ENCODE measurements around the gene FAM114A1. TPM values are rescaled to one million over a fixed set of nuclear protein-coding genes. Genes with fewer than 3 reads are reported as not detected.

FAM114A1 gene
- total RNA-seq, 1 donor from 2014 or later, result 19.5 TPM

GRCh38 chr4:38832624-38833528, 34.7 kb upstream of the FAM114A1 start:
- no peak overlapping the region for H3K4me3 ChIP-seq
- no peak overlapping the region for H3K27ac ChIP-seq (replicated peaks)
- no peaks in the 10 kb centered on the region for H3K4me1 ChIP-seq
- DNase-seq, result no peak
- H3K27me3 ChIP-seq (ENCODE audit: low read depth), result no peaks in the 10 kb centered on the region
- intact Hi-C loops (cut with micrococcal nuclease), result no loop called here
- H3K9me3 ChIP-seq (replicated peaks), result peaks cover 38% of the 10 kb centered on the region
- no peak for TF ChIP-seq CTCF (IDR thresholded peaks at IDR 0.05; ENCODE audit: borderline replicate concordance)
- no peaks in the 10 kb centered on the region for H3K36me3 ChIP-seq

DNA sequence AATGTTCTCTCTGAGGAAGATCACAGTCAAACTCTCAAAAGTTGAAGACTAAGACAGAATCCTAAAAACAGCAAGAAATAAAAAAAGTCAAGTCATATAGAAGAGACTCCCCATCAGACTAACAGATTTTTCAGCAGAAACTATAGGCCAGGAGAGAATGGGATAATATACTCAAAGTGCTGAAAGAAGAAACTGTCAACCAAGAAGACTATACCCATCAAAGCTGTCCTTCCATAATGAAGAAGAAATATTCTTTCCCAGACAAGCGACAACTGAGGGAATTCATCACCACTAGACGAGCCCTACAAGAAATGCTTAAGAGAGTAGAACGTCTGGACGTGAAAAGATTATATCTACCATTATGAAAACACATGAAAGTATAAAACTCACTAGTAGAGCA, 33.0 kb upstream of the FAM114A1 start:
- Histone ChIP-seq H3K27me3 (ENCODE audit: low read depth) (no peaks in the 10 kb centered on the region), H3K27ac (replicated peaks) (no peak overlapping the region), H3K4me3 (no peak overlapping the region), H3K36me3 (no peaks in the 10 kb centered on the region), H3K4me1 (no peaks in the 10 kb centered on the region), H3K9me3 (replicated peaks) (peaks cover 38% of the 10 kb centered on the region)
- no peak for DNase-seq
- intact Hi-C loops (cut with micrococcal nuclease), result no loop called here
- no peak for TF ChIP-seq CTCF (IDR thresholded peaks at IDR 0.05; ENCODE audit: borderline replicate concordance)

DNA sequence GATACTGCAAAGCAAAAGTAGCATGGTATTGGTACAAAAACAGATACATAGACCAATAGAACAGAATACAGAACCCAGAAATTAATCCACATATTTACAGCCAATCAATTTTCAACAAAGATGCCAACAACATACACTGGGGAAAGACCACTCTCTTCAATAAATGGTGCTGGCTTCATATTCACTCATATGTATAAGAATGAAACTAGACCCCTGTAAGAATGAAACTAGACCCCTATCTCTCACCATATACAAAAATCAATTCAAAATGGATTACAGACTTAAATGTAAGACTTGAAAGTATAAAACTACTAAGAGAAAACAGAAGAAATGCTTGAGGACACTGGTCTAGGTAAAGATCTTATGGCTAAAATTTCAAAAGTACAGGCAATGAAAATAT, 30.3 kb upstream of the FAM114A1 start:
- no peak for DNase-seq
- Histone ChIP-seq H3K36me3 (no peaks in the 10 kb centered on the region), H3K4me1 (no peaks in the 10 kb centered on the region), H3K27me3 (ENCODE audit: low read depth) (no peaks in the 10 kb centered on the region), H3K27ac (replicated peaks) (no peak overlapping the region), H3K9me3 (replicated peaks) (peaks cover 38% of the 10 kb centered on the region), H3K4me3 (no peak overlapping the region)
- no peak for TF ChIP-seq CTCF (IDR thresholded peaks at IDR 0.05; ENCODE audit: borderline replicate concordance)
- intact Hi-C loops (cut with micrococcal nuclease), result no loop called here

- intact Hi-C loops (cut with micrococcal nuclease), result no loop called here
- H3K4me3 ChIP-seq, result no peak overlapping the region
These were observed 29.8 kb upstream of the FAM114A1 start for GRCh38 chr4:38837849-38838248.

GRCh38 chr4:38842994-38843393, 24.6 kb upstream of the FAM114A1 start:
- H3K9me3 ChIP-seq (replicated peaks), result peaks cover 6% of the 10 kb centered on the region
- no peak overlapping the region for H3K27ac ChIP-seq (replicated peaks)
- intact Hi-C loops (cut with micrococcal nuclease), result no loop called here
- TF ChIP-seq CTCF (IDR thresholded peaks at IDR 0.05; ENCODE audit: borderline replicate concordance), result no peak
- no peak for DNase-seq
- no peaks in the 10 kb centered on the region for H3K36me3 ChIP-seq
- H3K4me1 ChIP-seq, result no peaks in the 10 kb centered on the region
- H3K27me3 ChIP-seq (ENCODE audit: low read depth), result no peaks in the 10 kb centered on the region
- no peak overlapping the region for H3K4me3 ChIP-seq

More at GRCh38 chr4:38837849-38838248, 29.8 kb upstream of the FAM114A1 start:
- TF ChIP-seq CTCF (IDR thresholded peaks at IDR 0.05; ENCODE audit: borderline replicate concordance), result no peak
- Histone ChIP-seq H3K4me1 (no peaks in the 10 kb centered on the region), H3K27me3 (ENCODE audit: low read depth) (no peaks in the 10 kb centered on the region), H3K9me3 (replicated peaks) (peaks cover 38% of the 10 kb centered on the region), H3K27ac (replicated peaks) (no peak overlapping the region), H3K36me3 (no peaks in the 10 kb centered on the region)
- no peak for DNase-seq

Data from left ventricle myocardium inferior (tissue), 1 donor.